Hippocampal formation (tissue), 2 donors: ENCODE results near the gene PIERCE2.
"Not testable (repeated sequence)": the region's sequence is repeated elsewhere in the genome, so short reads cannot be mapped to it uniquely, and the experiment has no call there.

Experiments used
- DNase-seq, 2 donors: peaks; one replicate each; lab custom pipeline; 2025; lab: John Stamatoyannopoulos, UW

PIERCE2 gene

DNA sequence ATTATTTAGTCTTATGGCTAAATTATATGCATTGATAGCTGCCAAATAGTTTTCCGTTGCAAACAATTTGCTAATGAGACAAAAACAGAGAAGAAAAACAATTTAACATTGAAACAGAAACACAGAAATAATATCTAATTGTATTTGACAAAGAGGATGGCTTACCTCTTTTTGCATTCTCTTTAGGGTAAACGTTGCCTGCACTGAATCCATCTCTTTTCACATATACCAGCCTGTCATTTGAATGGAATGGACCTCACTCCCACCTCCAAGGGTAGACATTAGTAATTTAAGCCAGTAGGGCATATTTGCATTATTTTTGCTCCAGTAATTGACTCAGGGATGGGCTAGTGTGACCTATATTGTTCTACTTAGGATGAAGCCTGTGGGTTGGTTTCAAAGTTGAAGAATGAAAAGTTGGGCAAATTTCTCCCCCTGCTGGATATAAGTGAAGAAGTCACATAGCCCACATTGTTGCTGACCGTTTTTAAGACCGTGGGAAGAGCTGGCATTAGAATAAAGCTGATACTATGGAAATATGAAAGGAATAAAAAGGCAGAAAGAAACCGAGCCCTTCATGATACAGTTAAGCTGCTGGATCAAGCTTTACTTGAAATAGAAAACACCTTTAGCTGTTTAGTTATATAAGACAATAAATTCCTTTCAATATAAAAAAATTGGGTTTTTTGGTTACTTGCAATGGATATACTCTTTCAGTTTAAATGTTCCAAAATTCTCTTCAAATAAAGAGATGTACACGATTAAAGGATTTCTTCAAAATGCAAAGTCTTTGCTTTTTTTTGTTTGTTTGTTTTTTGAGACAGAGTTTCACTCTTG lies 26.9 kb downstream of the PIERCE2 start:
- DNase-seq, result peak in 1 of 2 donors; percentile 23

GRCh38 chr15:55443141-55443540 lies 34.8 kb downstream of the PIERCE2 start:
- DNase-seq, result not testable (repeated sequence)

DNA sequence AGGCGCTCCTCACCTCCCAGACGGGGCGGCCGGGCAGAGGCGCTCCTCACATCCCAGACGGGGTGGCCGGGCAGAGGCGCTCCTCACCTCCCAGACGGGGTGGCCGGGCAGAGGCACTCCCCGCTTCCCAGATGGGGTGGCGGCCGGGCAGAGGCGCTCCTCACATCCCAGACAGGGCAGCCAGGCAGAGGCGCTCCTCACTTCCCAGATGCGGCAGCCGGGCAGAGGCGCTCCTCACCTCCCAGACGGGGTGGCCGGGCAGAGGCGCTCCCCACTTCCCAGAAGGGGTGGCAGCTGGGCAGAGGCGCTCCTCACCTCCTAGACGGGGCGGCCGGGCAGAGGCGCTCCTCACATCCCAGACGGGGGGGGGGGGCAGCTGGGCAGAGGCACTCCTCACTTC lies 37.6 kb downstream of the PIERCE2 start:
- DNase-seq, result not testable (repeated sequence)

DNA sequence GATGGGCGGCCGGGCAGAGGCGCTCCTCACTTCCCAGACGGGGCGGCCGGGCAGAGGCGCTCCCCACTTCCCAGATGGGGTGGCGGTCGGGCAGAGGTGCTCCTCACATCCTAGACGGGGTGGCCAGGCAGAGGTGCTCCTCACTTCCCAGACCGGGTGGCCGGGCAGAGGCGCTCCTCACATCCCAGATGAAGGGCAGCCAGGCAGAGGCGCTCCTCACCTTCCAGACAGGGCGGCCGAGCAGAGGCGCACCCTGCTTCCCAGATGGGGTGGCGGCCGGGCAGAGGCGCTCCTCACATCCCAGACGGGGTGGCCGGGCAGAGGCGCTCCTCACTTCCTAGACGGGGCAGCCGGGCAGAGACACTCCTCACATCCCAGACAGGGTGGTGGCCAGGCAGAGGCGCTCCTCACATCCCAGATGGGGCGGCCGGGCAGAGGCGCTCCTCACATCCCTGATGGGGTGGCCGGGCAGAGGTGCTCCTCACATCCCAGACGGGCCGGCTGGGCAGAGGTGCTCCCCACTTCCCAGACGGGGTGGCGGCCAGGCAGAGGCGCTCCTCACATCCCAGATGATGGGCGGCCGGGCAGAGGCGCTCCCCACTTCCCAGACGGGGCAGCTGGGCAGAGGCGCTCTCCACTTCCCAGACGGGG lies 38.2 kb downstream of the PIERCE2 start:
- not testable (repeated sequence) for DNase-seq

DNA sequence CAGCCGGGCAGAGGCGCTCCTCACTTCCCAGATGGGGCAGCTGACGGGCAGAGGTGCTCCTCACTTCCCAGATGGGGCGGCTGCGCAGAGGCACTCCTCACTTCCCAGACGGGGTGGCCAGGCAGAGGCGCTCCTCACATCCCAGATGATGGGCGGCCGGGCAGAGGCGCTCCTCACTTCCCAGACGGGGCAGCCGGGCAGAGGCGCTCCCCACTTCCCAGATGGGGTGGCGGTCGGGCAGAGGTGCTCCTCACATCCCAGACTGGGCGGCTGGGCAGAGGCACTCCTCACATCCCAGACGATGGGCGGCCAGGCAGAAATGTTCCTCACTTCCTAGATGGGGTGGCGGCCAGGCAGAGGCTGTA lies 38.7 kb downstream of the PIERCE2 start:
- DNase-seq, result not testable (repeated sequence)

DNA sequence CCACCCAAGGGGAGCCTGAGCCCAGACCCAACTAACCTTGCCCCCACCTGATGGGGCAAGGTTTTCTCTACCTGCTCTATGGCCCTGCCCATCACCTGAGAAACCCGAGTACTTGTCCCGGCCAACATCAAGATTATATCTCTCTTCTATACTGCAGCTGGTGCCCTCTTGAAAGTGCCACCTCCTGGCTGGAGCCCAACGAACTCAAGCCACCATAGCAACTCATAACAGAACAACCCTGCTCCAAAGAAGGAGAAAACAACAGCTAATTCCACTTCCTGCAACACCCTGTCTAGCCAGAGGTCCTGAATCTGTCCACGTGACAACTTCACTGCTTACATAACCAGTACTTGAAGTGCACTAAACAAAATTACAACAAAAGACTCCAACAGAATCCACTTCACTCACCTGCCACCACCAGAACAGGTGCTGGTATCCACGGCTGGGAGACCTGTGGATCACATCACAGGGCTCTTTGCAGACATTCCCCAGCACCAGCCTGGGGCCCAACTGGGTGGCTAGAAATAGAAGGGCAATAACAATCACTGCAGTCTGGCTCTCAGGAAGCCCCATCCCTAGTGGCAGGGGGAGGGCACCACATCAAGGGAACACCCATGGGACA lies 49.2 kb downstream of the PIERCE2 start:
- DNase-seq, result no peak

DNA sequence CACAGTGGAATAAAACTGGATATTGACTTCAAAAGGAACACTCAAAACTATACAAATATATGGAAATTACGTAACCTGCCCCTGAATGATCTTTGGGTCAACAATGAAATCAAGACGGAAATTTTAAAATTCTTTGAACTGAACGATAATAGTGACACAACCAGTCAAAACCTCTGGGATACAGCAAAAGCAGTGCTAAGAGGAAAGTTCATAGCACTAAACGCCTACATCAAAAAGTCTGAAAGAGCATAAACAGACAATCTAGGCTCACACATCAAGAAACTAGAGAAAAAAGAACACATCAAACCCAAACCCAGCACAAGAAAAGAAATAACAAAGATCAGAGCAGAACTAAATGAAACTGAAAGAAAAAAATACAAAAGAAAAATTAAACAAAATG lies 53.2 kb downstream of the PIERCE2 start:
- no peak for DNase-seq

DNA sequence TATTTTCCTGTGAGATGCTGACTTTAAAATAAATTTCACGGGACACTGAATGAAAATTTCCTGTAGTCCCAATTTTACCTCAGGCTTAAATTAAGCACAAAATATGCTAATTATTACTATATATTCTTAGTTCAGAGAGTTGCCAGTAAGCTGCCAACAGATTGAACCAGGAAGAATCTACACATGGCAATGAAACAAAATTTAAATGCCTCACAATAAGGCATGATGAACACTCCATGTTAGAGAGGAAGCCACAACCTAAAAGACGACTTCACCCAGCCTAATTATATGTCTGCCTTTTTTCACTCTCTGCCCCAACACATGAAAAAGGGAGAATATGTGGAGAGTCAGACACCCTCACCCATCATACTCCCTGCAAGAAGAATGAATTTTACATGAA lies 60.0 kb downstream of the PIERCE2 start:
- DNase-seq, result no peak
